Ishikawa (cell line): ENCODE measurements around the gene EEF1AKMT1.

Experiments
- CEBPB ChIP-seq: IDR thresholded peaks from 2 replicates; pipeline ENCODE4 v1.6.1; 2012
- CREB1 ChIP-seq: IDR thresholded peaks from 2 replicates; pipeline ENCODE4 v1.6.1; 2012; ENCODE audit warnings: low read depth
- EGR1 ChIP-seq: IDR thresholded peaks from 2 replicates; pipeline ENCODE4 v1.6.1; 2012
- EP300 ChIP-seq: IDR thresholded peaks from 2 replicates; pipeline ENCODE4 v1.6.1; 2012; ENCODE audit warnings: borderline replicate concordance
- FOXM1 ChIP-seq: IDR thresholded peaks from 2 replicates; pipeline ENCODE4 v1.6.1; 2012; ENCODE audit warnings: low read depth, borderline replicate concordance
- NFIC ChIP-seq: IDR thresholded peaks from 2 replicates; pipeline ENCODE4 v1.6.1; 2012
- RAD21 ChIP-seq: IDR thresholded peaks from 2 replicates; pipeline ENCODE4 v1.6.1; 2012; ENCODE audit warnings: low read depth
- TAF1 ChIP-seq: IDR thresholded peaks from 2 replicates; pipeline ENCODE4 v1.6.1; 2012; ENCODE audit warnings: low read depth, mild to moderate bottlenecking
- TCF12 ChIP-seq: IDR thresholded peaks from 2 replicates; pipeline ENCODE4 v1.6.1; 2012; ENCODE audit warnings: low read depth
- TEAD4 ChIP-seq: IDR thresholded peaks from 2 replicates; pipeline ENCODE4 v1.6.1; 2012
- YY1 ChIP-seq: IDR thresholded peaks from 2 replicates; pipeline ENCODE4 v1.6.1; 2012; ENCODE audit warnings: low read depth
- ZBTB7A ChIP-seq: IDR thresholded peaks from 2 replicates; pipeline ENCODE4 v1.6.1; 2012; ENCODE audit warnings: low read depth
- TF ChIP-seq, protein P1 (sequence below): IDR thresholded peaks from 2 replicates; pipeline ENCODE4 v1.6.1; 2012
- TF ChIP-seq, protein P2 (sequence below): IDR thresholded peaks from 2 replicates; pipeline ENCODE4 v1.6.1; 2012
- TF ChIP-seq, protein P3 (sequence below): IDR thresholded peaks from 2 replicates; pipeline ENCODE4 v1.6.1; 2012; ENCODE audit warnings: low read depth, mild to moderate bottlenecking

The EEF1AKMT1 gene

DNA sequence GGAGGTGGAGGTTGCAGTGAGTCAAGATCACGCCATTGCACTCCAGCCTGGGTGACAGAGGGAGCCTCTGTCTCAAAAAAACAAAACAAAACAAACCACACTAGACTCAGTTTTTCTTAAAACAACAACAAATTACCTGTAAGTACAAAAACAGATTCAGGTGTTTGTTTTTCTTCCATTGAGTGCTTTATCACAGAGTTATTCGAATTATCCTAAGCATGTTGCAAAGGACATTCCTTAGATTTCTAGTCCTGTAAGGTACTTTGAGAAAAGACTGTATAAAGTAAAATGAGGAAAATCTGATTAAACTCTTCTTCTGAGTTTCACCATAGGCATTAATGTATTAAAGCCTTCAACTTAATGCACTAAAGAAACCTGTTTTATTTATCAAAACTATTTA lies 2.2 kb upstream of the EEF1AKMT1 start:
- TF ChIP-seq CREB1 = no peak
- no peak for TF ChIP-seq TAF1
- TF ChIP-seq YY1 = no peak
- no peak for TF ChIP-seq ZBTB7A
- no peak for TF ChIP-seq FOXM1
- TF ChIP-seq EP300 = no peak
- TF ChIP-seq TEAD4 = no peak
- no peak for TF ChIP-seq NFIC

DNA sequence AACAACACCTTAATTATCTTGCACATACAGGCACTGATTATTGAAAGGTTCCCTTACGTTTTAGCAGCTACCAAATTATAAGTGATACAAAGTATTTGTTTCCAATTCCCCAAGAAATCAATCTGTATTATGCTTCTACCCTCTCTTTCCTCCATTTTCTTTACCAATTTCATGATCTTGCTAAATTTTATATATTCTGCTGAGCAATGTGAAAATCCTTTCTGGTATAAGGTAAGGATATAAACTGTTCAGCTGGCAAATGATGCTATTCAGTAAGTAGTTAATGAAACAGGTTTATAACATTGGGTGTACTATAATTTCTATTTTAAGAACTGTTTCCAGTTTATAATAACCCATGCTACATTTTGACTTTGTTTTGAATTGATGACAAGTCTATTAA lies 985 bp upstream of the EEF1AKMT1 start:
- no peak for TF ChIP-seq RAD21
- TF ChIP-seq, protein P1, sequence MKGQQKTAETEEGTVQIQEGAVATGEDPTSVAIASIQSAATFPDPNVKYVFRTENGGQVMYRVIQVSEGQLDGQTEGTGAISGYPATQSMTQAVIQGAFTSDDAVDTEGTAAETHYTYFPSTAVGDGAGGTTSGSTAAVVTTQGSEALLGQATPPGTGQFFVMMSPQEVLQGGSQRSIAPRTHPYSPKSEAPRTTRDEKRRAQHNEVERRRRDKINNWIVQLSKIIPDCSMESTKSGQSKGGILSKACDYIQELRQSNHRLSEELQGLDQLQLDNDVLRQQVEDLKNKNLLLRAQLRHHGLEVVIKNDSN = no peak
- no peak for TF ChIP-seq NFIC
- TF ChIP-seq YY1 = no peak
- no peak for TF ChIP-seq FOXM1
- no peak for TF ChIP-seq EP300
- TF ChIP-seq CREB1 = no peak
- no peak for TF ChIP-seq TEAD4
- TF ChIP-seq, protein P2, sequence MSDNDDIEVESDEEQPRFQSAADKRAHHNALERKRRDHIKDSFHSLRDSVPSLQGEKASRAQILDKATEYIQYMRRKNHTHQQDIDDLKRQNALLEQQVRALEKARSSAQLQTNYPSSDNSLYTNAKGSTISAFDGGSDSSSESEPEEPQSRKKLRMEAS = no peak
- no peak for TF ChIP-seq ZBTB7A
- no peak for TF ChIP-seq EGR1
- no peak for TF ChIP-seq TAF1
- TF ChIP-seq, protein P3, sequence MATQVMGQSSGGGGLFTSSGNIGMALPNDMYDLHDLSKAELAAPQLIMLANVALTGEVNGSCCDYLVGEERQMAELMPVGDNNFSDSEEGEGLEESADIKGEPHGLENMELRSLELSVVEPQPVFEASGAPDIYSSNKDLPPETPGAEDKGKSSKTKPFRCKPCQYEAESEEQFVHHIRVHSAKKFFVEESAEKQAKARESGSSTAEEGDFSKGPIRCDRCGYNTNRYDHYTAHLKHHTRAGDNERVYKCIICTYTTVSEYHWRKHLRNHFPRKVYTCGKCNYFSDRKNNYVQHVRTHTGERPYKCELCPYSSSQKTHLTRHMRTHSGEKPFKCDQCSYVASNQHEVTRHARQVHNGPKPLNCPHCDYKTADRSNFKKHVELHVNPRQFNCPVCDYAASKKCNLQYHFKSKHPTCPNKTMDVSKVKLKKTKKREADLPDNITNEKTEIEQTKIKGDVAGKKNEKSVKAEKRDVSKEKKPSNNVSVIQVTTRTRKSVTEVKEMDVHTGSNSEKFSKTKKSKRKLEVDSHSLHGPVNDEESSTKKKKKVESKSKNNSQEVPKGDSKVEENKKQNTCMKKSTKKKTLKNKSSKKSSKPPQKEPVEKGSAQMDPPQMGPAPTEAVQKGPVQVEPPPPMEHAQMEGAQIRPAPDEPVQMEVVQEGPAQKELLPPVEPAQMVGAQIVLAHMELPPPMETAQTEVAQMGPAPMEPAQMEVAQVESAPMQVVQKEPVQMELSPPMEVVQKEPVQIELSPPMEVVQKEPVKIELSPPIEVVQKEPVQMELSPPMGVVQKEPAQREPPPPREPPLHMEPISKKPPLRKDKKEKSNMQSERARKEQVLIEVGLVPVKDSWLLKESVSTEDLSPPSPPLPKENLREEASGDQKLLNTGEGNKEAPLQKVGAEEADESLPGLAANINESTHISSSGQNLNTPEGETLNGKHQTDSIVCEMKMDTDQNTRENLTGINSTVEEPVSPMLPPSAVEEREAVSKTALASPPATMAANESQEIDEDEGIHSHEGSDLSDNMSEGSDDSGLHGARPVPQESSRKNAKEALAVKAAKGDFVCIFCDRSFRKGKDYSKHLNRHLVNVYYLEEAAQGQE = no peak
- TF ChIP-seq CEBPB = no peak
- no peak for TF ChIP-seq TCF12

DNA sequence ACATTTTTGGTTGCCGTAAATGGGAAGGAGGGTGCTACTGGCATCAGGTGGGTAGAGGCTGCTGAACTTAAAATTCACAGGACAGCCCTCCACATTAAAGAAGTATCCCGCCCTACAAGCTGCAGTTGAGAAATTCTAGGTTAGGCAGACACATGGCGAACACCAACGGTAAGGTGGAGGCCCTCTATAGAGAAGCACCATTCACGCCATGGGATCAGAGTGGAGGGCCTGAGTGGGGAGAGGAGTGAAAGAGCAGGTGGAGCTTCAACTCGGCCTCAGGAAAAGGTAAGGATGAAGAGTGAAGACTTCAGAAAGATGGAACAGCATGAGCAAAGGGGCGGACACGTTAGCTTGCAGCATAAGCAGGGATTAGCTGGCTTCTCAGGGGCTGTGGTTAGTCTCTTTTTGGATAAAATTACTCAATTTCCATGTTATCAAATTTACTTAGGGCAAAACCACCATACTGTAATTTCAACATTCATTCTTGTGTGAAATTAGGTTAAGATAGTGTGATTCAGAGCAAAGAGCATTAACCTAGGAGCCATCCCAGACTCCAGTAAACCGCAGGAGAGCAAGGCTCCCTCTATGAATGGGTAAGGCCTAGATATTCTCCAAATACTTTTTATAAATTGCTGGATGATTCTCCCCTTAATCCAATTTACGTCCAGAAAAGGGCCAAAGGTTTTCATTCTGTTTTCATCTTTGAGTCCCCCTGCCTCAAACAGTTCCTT lies 1.2 kb downstream of the EEF1AKMT1 start:
- TF ChIP-seq, protein P2 = no peak
- no peak for TF ChIP-seq TEAD4
- TF ChIP-seq RAD21 = no peak
- TF ChIP-seq TCF12 = no peak
- TF ChIP-seq EP300 = no peak
- TF ChIP-seq CREB1 = no peak
- TF ChIP-seq, protein P3 = no peak
- TF ChIP-seq EGR1 = no peak
- TF ChIP-seq TAF1 = no peak
- TF ChIP-seq, protein P1 = no peak
- no peak for TF ChIP-seq ZBTB7A
- no peak for TF ChIP-seq CEBPB
- TF ChIP-seq FOXM1 = no peak
- TF ChIP-seq YY1 = no peak
- TF ChIP-seq NFIC = no peak

DNA sequence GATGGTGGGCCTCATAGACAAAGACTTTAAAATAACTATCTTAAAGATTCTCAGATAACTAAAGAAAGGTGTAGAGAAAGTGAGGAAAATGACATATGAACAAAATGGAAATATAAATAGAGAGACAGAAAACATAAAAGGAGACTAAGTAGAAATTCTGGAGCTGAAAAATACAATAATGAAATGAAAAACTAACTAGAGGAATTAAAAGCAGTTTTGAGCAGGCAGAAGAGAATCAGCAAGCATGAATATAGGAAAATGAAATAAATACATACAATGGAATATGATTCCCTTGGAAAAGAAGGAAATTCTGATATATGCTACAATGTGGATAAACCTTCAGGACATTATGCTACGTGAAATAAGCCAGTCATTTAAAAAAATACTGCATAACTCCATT lies 3.9 kb downstream of the EEF1AKMT1 start:
- no peak for TF ChIP-seq NFIC
- no peak for TF ChIP-seq YY1
- no peak for TF ChIP-seq RAD21
- TF ChIP-seq, protein P1 = no peak
- TF ChIP-seq EP300 = no peak
- no peak for TF ChIP-seq TCF12
- TF ChIP-seq, protein P3 = no peak
- TF ChIP-seq TEAD4 = no peak
- TF ChIP-seq CEBPB = no peak
- TF ChIP-seq TAF1 = no peak
- no peak for TF ChIP-seq ZBTB7A
- no peak for TF ChIP-seq EGR1
- TF ChIP-seq, protein P2 = no peak
- no peak for TF ChIP-seq CREB1
- TF ChIP-seq FOXM1 = no peak
